Activated CD4-positive, alpha-beta T cell treated with anti-CD3 and anti-CD28 coated beads, Interleukin-2, amount 50 U/mL, for 24 hours (primary cell): ENCODE results near the gene DIDO1.
"Not testable (repeated sequence)": the region's sequence is repeated elsewhere in the genome, so short reads cannot be mapped to it uniquely, and the experiment has no call there.

Experiments
- DNase-seq, 2 donors: peaks; one replicate each; pipeline ENCODE4 v3.0.0-alpha.2; 2020; ENCODE audit warnings: low read depth in 1 of 2, low spot score in 1 of 2

The DIDO1 gene

DNA sequence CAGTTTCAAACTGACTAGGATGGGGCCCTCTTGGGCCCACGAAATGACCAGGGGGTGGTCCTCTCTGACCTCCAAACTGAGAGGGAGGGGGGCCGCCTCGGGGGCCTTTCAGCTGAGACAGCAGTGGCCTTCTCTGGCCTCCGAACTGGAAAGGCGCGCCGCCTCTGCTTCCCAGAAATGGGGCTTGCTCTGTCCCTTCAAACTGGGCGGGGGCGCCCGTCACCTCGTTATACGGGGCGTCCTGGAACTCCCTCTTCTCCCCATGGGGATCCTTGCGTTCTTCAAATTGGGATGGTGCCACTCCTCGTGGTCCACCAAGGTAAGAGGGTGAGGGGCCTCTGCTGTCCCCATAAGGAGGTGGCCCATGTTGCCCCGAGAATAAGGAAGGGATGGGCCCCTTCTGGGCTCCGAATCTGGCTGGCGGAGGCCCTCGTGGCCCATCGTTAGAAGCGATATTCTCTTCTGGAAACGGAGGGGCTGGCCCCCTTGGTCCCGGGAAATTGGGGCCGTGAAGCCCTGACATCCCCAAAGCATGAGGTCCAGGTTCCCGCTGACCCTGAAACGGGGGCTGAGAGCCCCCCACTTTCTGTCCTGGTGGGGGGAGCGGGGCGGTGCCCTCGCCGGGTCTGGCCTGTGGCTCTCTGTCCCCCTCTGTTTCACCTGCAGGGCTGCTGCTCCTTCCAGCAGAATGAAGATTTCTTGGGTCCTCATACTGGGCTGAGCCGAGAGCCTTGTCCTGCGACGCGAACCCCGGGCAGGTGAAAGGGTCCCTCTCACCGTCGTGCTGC is 46.0 kb downstream of the DIDO1 start:
- no peak for DNase-seq

DNA sequence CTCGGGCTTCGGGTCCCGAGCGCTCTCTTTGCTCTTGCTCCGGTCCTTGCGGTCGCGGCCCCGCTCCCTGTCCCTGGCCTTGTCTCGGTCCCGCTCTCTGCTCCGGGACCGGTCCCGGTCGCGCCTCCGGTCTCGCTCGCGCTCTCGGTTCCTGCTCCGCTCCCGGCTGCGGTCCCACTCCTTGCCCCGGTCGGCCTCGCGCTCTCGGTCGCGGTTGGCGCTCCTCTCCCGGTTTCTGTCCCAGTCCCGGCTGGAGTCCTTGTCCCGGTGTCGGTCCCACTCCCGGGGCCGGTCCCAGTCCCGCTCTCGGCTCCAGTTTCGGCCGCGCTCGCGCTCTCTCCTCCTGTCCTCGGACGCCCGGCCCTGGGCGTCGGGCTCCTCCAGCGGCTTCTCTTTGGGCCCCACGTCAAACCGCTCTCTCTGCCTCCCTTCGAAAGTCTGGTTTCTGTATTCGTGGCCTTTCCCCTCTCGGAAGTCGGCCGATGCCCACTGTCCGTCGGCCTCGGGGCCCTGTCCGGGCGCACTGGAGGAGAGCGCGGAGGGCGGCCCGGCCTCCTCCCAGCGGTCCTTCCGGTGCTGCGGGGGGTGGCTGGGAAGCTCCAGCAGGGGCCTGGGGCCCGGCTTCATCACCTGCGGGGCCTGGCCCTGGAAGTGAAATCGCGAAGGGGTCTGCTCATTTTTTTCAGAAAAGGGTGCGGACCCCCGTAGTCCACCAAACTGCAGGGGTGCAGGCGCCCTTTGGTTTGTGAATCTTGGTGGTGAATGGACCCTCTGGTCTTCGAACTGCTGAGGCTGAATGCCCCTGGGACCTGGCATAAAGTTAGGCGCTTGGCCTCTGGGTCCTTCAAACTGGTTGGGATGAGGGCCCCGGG is 46.8 kb downstream of the DIDO1 start:
- DNase-seq = no peak

DNA sequence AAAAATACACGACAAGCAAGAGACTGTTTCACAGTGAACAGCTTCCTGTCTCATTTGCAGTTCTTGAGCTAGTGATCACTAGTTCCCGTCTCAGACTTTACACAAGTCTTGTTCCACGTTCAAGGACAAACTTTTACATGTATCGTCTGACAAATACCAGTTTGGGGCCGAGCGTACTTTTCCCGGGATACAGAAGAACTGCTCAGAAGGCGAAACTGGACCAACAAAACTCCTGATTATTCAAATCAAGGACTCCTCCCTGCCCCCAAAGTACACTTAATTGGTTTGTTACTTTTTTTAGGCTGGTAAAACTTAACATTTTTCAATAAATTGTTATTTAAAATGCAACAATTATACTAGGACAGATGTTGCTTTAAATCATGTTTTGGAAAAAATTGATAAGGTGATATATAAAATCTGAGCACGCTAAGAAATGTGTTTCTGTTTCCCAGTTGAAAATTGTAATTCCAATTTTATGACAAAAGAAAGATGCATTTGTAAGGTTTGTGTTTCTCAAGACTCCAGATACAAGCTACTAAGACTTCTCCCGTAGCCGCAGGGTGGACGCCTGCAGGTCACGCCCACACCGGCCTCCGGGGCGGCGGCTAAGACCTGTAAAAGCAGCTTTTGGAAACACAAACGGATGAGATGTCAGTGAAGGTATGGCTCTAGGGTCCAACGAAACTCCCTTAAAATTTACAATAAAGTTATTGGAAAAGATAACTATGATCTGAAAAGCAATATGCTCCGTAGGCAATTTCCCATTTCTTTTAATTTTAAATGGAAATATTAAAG is 47.9 kb downstream of the DIDO1 start:
- DNase-seq = no peak

DNA sequence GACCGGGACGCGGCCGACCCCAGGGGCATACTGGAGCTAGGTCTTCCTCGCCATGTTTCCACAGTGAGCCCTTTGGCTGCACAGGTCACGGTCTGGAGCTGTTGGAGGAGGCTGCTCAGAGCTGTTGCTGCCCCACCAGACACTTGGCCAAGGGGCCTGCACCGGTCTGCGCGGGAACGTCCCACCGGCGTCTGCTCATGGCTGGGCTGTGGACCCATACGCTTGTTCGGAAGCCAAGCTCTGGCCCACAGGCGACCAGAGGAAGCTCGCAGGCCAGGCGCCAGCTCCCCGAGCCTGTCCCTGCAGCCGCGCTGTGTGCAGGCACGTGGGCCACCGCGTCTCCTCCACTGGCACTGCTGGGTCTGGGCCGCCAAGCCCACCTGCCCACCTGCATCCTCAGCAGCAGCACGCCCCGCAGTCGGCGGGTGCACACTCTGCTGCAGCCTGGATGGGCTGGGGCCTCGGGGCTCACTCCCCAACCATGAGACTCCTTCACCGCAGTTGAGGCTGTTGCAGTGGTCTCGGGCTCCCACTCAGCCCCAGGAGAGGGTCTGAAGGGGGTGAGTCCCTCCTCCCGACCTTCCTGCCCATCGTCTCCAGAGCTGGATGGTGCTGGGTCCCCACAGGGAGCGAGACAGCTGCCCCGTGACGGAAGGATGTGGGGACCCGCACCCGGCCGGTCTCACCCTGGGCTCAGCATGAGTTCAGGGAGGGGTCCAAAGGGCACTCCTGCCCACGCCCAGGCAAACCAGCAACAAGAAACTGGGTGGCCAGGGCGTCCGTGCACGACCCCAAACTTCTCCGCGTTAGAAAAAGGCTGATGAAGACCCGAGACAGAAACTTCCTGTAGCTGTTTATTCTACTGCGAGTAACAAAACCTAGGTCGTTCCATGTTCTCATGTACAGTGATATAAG is 49.1 kb downstream of the DIDO1 start:
- DNase-seq = no peak

DNA sequence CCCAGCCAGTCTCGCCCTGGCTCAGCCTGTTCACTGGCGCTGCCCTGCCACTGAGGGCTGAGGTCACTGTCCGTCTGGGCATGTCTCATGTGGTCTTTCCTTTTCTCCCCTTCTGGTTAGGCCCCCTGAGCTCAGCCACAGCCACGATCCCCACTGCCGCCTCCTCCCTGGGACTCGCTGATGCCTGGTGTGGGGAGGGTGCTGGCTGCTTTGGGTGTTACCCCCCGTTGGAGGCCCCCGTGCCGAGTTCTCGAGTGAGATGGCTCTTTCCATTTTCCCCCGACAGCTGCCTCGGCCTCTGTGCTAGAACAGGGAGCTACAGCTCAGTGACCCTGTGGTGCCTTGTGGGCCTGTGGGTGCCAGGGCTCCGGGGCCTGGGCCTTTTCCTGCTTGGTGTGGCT is 49.8 kb downstream of the DIDO1 start:
- DNase-seq = no peak

DNA sequence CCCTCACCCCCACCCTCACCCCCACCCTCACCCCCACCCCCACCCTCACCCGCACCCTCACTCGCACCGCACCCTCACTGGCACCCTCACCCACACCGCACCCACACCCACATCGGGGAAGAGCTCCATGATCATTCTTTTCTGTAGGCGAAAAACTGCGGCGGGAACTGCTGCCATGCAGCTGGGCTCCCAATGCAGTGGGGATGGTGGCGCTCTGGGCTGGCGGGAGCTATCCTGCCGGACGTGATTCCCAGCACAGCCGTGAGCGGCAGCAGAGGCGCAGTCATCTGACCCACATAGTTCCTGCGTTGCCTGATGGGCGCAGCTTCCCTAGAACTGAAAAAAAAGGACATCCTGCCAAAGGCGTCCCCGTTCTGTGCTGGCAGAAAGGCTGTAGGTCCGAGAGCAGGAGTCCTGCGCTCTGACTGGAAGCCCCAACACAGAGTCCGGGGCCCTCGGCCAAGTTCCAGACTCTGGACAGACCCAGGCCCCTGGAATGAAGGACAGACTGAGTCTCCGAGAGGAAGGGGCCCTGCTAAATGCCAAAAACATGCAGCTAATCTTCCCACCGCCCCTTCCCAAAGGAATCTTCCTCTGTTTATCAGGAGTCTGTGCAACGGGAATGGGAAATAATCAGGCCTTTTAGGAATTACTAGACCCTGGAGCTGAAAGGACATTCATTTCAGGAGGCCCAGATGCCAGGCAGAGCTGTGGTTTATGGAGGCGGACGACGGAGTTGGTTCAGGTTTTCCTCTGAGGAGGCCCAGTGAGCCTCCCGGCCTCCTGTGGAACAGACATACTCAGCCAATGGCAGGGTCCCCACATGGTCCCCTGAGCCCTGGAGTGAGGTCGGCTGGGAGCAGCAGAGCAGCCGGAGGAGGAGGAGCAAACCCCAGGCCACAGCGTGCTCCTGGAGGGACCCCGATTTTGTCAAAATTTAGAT is 50.6 kb downstream of the DIDO1 start:
- DNase-seq = no peak

DNA sequence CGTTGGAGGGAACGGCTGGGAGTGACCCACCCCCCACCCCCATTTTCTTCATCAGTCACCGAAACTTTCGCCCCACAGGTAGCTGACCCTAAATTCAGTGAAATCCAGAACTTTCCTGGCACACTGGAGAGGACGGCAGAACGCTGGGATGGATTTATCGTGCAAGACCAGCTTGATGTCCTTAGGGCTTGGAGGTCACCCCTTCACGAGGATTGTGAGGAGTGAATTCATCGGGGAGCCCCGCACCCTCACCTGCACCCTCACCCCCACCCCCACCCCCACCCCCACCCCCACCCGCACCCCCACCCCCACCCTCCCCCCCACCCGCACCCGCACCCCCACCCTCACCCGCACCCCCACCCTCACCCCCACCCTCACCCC is 51.4 kb downstream of the DIDO1 start:
- no peak for DNase-seq

DNA sequence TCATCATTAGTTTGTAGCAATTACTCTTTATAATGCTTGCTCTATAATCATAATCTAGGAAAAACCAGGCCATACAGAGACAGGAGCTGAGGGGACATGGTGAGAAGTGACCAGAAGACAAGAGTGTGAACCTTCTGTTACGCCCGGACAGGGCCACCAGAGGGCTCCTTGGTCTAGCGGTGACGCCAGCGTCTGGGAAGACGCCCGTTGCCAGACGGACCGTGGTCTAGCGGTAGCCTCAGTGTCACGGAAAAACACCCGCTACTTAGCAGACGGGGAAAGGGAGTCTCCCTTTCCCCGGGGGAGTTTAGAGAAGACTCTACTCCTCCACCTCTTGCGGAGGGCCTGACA is 52.6 kb downstream of the DIDO1 start:
- not testable (repeated sequence) for DNase-seq

DNA sequence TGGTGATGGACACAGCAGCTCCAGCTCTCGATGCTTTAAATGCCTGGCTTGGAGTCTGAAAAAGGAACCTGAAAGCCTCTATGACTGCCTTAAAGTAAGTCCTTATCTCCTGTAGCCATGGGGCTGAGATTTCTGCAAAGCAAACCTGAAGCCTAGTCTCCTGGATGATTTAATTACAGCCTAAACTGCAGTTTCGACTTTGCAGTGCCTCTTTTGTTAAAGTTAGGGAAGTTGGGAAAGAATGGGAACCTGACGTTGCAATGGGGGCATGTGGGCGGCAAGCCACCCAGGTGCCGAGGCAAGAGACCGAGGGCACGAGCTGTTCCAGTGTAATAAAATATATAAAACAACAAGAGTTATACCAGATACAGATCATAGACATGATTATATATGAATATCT is 53.0 kb downstream of the DIDO1 start:
- DNase-seq = no peak

DNA sequence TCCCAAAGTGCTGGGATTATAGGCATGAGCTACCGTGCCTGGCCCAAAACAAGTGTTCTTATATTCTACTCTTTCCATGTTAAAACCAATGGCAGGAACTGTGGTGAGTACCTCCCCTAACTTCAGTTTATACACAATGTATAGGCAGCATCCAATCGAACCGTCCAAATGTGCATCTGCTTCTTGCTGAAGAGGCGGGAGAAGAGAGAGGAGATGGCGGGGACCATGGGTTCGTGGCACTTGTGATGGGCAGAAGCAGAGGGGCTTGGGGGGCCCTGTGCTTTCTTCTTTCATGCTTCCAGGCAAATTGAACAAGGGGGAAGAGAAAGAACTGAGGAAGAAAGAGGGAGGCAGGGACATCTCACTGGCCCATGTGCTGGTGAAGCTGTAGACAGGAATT is 53.4 kb downstream of the DIDO1 start:
- DNase-seq = no peak

DNA sequence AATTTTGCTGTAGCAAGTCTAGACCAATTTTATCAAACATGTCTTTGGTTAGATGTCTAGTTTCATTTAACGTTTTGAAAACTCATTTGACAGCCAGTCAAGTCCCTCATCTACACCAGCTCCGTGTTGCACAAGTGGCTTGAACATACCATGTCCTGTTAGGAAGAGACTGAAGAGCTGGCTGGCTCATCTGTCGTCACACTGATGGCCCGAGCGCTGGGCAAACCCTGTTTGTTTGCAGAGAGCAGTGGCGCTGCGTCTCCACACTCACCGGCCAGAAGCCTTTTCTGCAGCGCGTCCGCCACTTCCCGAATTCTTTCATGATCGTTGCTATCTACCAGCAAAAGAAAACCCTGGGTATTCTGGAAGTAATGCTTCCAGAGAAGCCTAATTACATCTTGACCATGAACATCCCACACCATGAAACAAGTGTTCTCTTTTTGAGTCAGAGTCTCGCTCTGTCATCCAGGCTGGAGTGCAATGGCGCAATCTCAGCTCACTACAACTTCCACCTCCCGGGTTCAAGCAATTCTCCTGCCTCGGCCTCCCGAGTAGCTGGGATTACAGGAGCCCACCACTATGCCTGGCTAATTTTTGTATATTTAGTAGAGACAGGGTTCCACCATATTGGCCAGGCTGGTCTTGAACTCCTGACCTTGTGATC is 54.0 kb downstream of the DIDO1 start:
- no peak for DNase-seq

DNA sequence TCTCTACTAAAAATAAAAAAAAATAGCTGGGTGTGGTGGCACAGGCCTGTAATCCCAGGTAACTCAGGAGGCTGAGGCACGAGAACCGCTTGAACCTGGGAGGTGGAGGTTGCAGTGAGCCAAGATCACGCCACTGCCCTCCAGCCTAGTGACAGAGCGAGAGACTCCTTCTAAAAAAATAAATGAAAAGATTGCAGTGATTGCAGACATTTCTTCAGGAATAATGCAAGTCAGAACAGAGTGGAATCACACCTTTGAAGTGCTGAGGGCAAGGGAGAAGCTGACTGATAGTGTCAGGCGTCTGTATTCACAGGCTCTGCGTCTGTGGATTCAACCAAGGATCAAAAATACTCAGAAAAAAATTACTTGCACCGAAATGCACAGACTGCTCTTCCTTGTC is 62.1 kb downstream of the DIDO1 start:
- DNase-seq = no peak

DNA sequence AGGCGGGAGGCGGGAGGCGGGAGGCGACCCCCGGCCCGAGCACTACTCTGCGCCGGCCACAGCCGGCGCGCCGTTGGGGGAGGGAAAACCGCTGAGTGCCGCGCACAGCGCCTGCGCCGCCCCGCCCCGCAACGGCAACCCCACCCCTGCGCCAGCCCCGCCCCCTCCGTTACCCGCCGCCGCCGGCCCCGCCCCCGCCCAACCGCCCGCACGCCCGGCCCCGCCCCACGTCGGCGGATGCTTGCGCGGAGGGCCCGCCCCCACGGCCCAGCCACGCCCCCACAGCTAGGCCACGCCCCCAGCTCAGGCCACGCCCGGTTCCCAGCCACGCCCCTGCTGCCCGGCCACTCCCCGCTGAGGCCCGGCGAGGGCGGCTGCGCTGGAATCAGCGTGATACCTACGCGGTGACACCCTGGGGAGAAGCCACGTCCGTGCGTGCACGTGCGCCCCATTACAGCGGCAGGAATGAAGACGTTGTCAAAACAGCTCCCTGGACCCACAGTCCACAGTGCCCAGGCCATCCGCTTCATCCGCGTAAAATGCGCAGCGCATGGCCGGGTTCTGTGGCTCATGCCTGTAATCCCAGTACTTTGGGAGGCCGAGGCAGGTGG is 64.5 kb downstream of the DIDO1 start, which contains the start of gene TCFL5:
TSS of gene TCFL5 (minus strand) at position 97 of the 611 bp plus-strand sequence. CDS start 152 bp downstream, outside the sequence.
- peak; percentile 89 to 96 for DNase-seq

DNA sequence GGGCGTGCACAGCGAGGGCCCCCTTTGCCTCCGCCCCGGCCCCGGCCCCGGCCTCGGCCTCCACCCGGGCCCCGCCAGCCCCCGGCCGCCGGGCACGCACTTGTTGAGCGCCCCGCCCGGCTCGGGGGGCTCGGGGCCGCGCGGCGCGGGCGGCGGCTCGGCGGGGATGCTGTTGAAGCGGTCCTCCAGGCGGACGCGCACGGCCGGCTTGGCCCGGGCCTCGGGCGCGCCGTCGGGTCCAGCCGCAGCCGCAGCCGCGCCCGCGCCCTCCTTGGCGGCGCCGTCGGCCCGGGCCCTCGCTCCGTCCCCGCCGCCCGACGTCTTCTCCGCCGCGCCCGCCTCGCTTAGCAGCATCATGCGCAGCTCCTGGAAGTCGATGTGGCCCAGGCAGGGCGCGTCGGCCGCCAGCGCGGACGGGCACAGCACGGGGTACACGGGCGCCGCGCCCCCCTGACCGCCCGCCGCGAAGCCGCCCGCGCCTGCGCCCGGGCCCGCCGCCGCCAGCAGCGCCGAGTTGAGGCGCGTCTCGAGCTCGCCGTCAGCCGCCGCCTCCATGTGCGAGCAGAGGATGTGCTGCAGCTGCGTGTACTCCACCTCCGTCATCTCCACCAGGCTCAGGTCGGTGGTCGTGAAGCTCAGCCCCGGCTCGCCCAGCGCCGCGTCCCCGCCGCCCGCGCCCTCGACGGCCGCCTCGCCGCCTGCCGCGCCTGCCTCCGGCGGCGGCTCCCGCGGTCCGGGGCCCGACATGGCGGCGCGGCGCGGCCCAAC is 65.2 kb downstream of the DIDO1 start:
- DNase-seq = no peak

DNA sequence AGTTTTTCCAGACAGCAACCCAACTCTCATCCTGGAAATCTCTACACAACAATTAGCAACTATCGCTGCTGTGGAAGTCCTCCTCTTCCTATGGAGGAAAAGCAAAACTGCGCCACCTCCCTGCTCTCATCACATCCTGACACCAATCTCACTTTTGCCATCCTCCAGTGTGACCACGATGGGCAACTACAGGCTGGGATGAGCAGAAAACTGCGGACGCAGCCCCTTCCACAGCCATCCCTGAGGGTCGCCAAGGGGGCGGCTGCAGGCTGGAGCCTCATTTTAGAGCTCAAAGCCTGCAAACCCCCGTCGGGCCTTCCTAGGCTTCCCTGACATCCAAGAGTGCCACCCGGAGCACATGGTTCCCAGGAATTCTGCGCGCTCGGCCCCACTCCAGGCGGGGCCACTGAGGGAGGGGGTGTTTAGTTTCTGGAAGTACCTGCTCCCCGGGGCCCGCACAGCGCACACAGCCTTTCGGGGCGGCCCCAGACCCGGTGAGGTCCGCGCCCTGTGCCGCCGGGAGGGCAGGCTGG is 65.8 kb downstream of the DIDO1 start:
- no peak for DNase-seq

DNA sequence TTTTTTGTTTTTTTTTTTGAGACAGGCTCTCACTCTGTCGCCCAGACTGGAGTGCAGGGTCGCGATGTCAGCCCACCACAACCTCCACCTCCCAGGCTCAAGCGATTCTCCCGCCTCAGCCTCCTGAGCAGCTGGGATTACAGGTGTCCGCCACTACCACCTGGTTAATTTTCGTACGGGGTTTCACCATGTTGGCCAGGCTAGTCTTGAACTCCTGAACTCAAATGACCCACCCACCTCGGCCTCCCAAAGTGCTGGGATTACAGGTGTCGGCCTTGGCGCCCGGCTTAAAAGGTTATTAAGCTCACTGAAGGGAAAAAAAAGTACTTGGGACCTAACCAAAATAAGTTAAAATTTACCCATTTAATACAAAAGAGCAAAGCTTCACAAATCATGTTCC is 66.6 kb downstream of the DIDO1 start:
- no peak for DNase-seq

DNA sequence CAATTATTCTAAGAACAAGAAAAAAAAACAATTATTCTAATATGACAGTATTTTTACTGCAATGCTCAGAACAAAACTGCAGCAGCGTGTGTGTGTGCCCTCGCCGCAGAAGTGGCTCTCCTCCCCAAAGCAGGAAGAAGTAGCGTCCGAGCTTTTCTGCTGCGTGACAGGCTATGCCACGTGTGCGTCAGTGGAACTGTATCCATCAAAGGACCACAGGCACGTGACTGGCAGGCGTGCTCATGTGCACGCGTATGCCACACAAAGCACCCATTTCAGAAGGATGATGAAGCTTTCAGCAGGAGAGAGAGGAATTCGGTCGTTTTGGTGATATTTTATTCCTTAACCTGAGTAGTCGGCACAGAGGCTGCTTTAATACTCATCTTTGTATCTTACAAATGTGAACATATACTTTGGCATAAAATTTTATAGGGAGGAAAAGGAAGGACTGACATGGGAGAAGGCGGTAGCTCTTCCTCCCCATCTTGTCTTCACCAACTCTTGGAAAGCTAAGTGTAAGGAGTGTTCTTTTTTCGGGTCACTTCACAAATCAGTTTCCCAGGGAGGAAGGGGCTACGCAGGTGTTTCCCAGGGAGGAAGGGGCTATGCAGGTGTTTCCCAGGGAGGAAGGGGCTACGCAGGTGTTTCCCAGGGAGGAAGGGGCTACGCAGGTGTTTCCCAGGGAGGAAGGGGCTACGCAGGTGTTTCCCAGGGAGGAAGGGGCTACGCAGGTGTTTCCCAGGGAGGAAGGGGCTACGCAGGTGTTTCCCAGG is 68.1 kb downstream of the DIDO1 start:
- no peak for DNase-seq
